ENCODE data around the gene DOCK6. TPM values are rescaled to one million over a fixed set of nuclear protein-coding genes. Genes with fewer than 3 reads are reported as not detected.

The DOCK6 gene
- total and polyA plus RNA-seq, 2 experiments from 2014 or later = 17.4 to 36.8 TPM

GRCh38 chr19:11168568-11168967 lies 93.8 kb downstream of the DOCK6 start:
- no peak overlapping the region for H2AFZ ChIP-seq
- no peak for TF ChIP-seq EZH2 (IDR thresholded peaks at IDR 0.05; ENCODE audit: borderline replicate concordance)
- no peak for TF ChIP-seq EZH2phosphoT487 (IDR thresholded peaks at IDR 0.05; ENCODE audit: low read depth, severe bottlenecking, unreplicated experiment)
- TF ChIP-seq CTCF (IDR thresholded peaks at IDR 0.05; ENCODE audit: poor library complexity) = no peak
- no peaks in the 10 kb centered on the region for H3K36me3 ChIP-seq (replicated peaks; ENCODE audit: insufficient read depth, low read depth)
- no peak overlapping the region for H3K4me3 ChIP-seq
- H3K4me2 ChIP-seq = no peak overlapping the region
- no peaks in the 10 kb centered on the region for H3K27me3 ChIP-seq
- no peak for DNase-seq (ENCODE audit: low spot score)
- no peak overlapping the region for H3K27ac ChIP-seq
- H3K4me1 ChIP-seq (ENCODE audit: insufficient read depth) = peaks cover 14% of the 10 kb centered on the region
- no peaks in the 10 kb centered on the region for H3K9me3 ChIP-seq (ENCODE audit: low read depth)
- H3K9me2 ChIP-seq (replicated peaks; ENCODE audit: insufficient read depth) = no peaks in the 10 kb centered on the region
- H3K79me2 ChIP-seq = no peaks in the 10 kb centered on the region
- 95% methylated on average over 7 of the region's 7 CpGs for WGBS (ENCODE audit: low lambda C conversion rate, missing lambda C conversion rate)
- H4K20me1 ChIP-seq (ENCODE audit: insufficient read depth, poor library complexity, severe bottlenecking) = no peaks in the 10 kb centered on the region

GRCh38 chr19:11166281-11167142 lies 95.8 kb downstream of the DOCK6 start:
- Histone ChIP-seq H3K9me3 (ENCODE audit: low read depth) (no peaks in the 10 kb centered on the region), H4K20me1 (ENCODE audit: insufficient read depth, poor library complexity, severe bottlenecking) (no peaks in the 10 kb centered on the region), H3K4me1 (ENCODE audit: insufficient read depth) (peaks cover 14% of the 10 kb centered on the region), H3K27ac (peak overlapping the region; percentile 91), H3K9me2 (replicated peaks; ENCODE audit: insufficient read depth) (no peaks in the 10 kb centered on the region), H3K4me2 (no peak overlapping the region), H3K36me3 (replicated peaks; ENCODE audit: insufficient read depth, low read depth) (no peaks in the 10 kb centered on the region), H3K4me3 (no peak overlapping the region), H2AFZ (no peak overlapping the region), H3K27me3 (no peaks in the 10 kb centered on the region), H3K79me2 (no peaks in the 10 kb centered on the region)
- no peak for TF ChIP-seq EZH2 (IDR thresholded peaks at IDR 0.05; ENCODE audit: borderline replicate concordance)
- no peak for TF ChIP-seq CTCF (IDR thresholded peaks at IDR 0.05; ENCODE audit: poor library complexity)
- TF ChIP-seq EZH2phosphoT487 (IDR thresholded peaks at IDR 0.05; ENCODE audit: low read depth, severe bottlenecking, unreplicated experiment) = no peak
- WGBS (ENCODE audit: low lambda C conversion rate, missing lambda C conversion rate) = 96% methylated on average over 25 of the region's 26 CpGs
- DNase-seq (ENCODE audit: low spot score) = no peak

- H3K4me3 ChIP-seq = no peak overlapping the region
- H3K27ac ChIP-seq = peak overlapping the region; percentile 91
- no peak overlapping the region for H2AFZ ChIP-seq
- no peak overlapping the region for H3K4me2 ChIP-seq
- no peaks in the 10 kb centered on the region for H3K36me3 ChIP-seq (replicated peaks; ENCODE audit: insufficient read depth, low read depth)
- no peaks in the 10 kb centered on the region for H3K9me2 ChIP-seq (replicated peaks; ENCODE audit: insufficient read depth)
- peaks cover 14% of the 10 kb centered on the region for H3K4me1 ChIP-seq (ENCODE audit: insufficient read depth)
- TF ChIP-seq EZH2phosphoT487 (IDR thresholded peaks at IDR 0.05; ENCODE audit: low read depth, severe bottlenecking, unreplicated experiment) (no peak), CTCF (IDR thresholded peaks at IDR 0.05; ENCODE audit: poor library complexity) (no peak), EZH2 (IDR thresholded peaks at IDR 0.05; ENCODE audit: borderline replicate concordance) (no peak)
- DNase-seq (ENCODE audit: low spot score) = no peak
- no peaks in the 10 kb centered on the region for H4K20me1 ChIP-seq (ENCODE audit: insufficient read depth, poor library complexity, severe bottlenecking)
- H3K79me2 ChIP-seq = no peaks in the 10 kb centered on the region
- 96% methylated on average over 13 of the region's 13 CpGs for WGBS (ENCODE audit: low lambda C conversion rate, missing lambda C conversion rate)
- H3K9me3 ChIP-seq (ENCODE audit: low read depth) = no peaks in the 10 kb centered on the region
- H3K27me3 ChIP-seq = no peaks in the 10 kb centered on the region
Measured at GRCh38 chr19:11165486-11166030, 96.8 kb downstream of the DOCK6 start.

Measured in hepatocyte (in vitro differentiated cells).